ENCODE results near the gene ATP13A3. TPM values are rescaled to one million over a fixed set of nuclear protein-coding genes. Genes with fewer than 3 reads are reported as not detected.

Gene ATP13A3
- total and polyA plus RNA-seq, 10 donors = 10.3 to 142 (median 81.6) TPM

GRCh38 chr3:194487289-194488054, 670 bp upstream of the ATP13A3 start:
- no peaks in the 10 kb centered on the region for H3K9me3 ChIP-seq
- 5 to 22% (median 12%) methylated on average over 23 to 56 of the region's 56 CpGs for WGBS, 5 donors
- no peaks in the 10 kb centered on the region for H3K27me3 ChIP-seq (replicated peaks in 1 of 7)
- H3K36me3 ChIP-seq = peaks cover 0 to 10% (median 0%) of the 10 kb centered on the region in 6 donors
- peaks cover 6 to 90% (median 63%) of the 10 kb centered on the region in 6 donors for H3K4me1 ChIP-seq
- peak; percentile 90 for DNase-seq
- peak in 1 of 3 donors; percentile 48 for TF ChIP-seq POLR2AphosphoS5 (IDR thresholded peaks at IDR 0.05)
- TF ChIP-seq POLR2A (IDR thresholded peaks at IDR 0.05) = peak in 1 of 3 donors; percentile 6
- TF ChIP-seq, protein P1, sequence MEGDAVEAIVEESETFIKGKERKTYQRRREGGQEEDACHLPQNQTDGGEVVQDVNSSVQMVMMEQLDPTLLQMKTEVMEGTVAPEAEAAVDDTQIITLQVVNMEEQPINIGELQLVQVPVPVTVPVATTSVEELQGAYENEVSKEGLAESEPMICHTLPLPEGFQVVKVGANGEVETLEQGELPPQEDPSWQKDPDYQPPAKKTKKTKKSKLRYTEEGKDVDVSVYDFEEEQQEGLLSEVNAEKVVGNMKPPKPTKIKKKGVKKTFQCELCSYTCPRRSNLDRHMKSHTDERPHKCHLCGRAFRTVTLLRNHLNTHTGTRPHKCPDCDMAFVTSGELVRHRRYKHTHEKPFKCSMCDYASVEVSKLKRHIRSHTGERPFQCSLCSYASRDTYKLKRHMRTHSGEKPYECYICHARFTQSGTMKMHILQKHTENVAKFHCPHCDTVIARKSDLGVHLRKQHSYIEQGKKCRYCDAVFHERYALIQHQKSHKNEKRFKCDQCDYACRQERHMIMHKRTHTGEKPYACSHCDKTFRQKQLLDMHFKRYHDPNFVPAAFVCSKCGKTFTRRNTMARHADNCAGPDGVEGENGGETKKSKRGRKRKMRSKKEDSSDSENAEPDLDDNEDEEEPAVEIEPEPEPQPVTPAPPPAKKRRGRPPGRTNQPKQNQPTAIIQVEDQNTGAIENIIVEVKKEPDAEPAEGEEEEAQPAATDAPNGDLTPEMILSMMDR (IDR thresholded peaks at IDR 0.05 in 8 of 11, conservative IDR thresholded peaks at IDR 0.05 in 3 of 11) = peak in 1 of 11 experiments; percentile 4
- H3K4me3 ChIP-seq = peak overlapping the region; percentile 39 to 86 (median 62)
- H3K27ac ChIP-seq = peak overlapping the region; percentile 78 to 95 (median 91)
- intact Hi-C loops (cut with DNase I; ENCODE audit: low total_unique reads) = loop anchor here (5.0 kb wide), 1 partner anchor 100 kb away; no protein-coding TSS in a partner anchor

- Histone ChIP-seq H3K36me3 (peaks cover 0 to 11% (median 0%) of the 10 kb centered on the region in 6 donors), H3K27me3 (replicated peaks in 1 of 7) (no peaks in the 10 kb centered on the region), H3K27ac (peak overlapping the region; percentile 78 to 95 (median 91)), H3K4me3 (peak overlapping the region; percentile 45 to 86 (median 60)), H3K9me3 (no peaks in the 10 kb centered on the region), H3K4me1 (peaks cover 6 to 93% (median 60%) of the 10 kb centered on the region in 6 donors)
- intact Hi-C loops (cut with DNase I; ENCODE audit: low total_unique reads) = loop anchor here (5.0 kb wide), 1 partner anchor 101 kb away; no protein-coding TSS in a partner anchor
- TF ChIP-seq POLR2A (IDR thresholded peaks at IDR 0.05) = no peak
- TF ChIP-seq, protein P1 (IDR thresholded peaks at IDR 0.05 in 8 of 11, conservative IDR thresholded peaks at IDR 0.05 in 3 of 11) = peak in 10 of 11 experiments; percentile 11 to 59 (median 28)
- TF ChIP-seq POLR2AphosphoS5 (IDR thresholded peaks at IDR 0.05) = peak in 1 of 3 donors; percentile 25
- DNase-seq = peak; percentile 92
- 1 to 3% (median 1%) methylated on average over 10 to 42 of the region's 42 CpGs for WGBS, 5 donors
Observed at GRCh38 chr3:194485881-194486539, 792 bp downstream of the ATP13A3 start.

- H3K4me3 ChIP-seq = peak overlapping the region; percentile 45 to 86 (median 60)
- no peaks in the 10 kb centered on the region for H3K9me3 ChIP-seq
- H3K27me3 ChIP-seq (replicated peaks in 1 of 7) = no peaks in the 10 kb centered on the region
- peak overlapping the region; percentile 78 to 95 (median 91) for H3K27ac ChIP-seq
- DNase-seq = no peak
- intact Hi-C loops (cut with DNase I; ENCODE audit: low total_unique reads) = loop anchor here (5.0 kb wide), 1 partner anchor 102 kb away; no protein-coding TSS in a partner anchor
- TF ChIP-seq, protein P1 (IDR thresholded peaks at IDR 0.05 in 8 of 11, conservative IDR thresholded peaks at IDR 0.05 in 3 of 11) = no peak
- no peak for TF ChIP-seq POLR2AphosphoS5 (IDR thresholded peaks at IDR 0.05)
- TF ChIP-seq POLR2A (IDR thresholded peaks at IDR 0.05) = no peak
- WGBS, 5 donors = 18 to 32% (median 25%) methylated on average over 6 of the region's 6 CpGs
- peaks cover 0 to 11% (median 0%) of the 10 kb centered on the region in 6 donors for H3K36me3 ChIP-seq
- peaks cover 6 to 93% (median 62%) of the 10 kb centered on the region in 6 donors for H3K4me1 ChIP-seq
Observed at GRCh38 chr3:194485468-194485880, 1.3 kb downstream of the ATP13A3 start.

Measured in spleen (tissue), 11 donors.